Measurements from ENCODE around the gene ALDH3B1. TPM values are rescaled to one million over a fixed set of nuclear protein-coding genes. Genes with fewer than 3 reads are reported as not detected.

The ALDH3B1 gene
- polyA plus RNA-seq, 1 donor (not counting 4 experiments of a cell fraction or from before 2014, with no cell fraction given), result 0.16 TPM

DNA sequence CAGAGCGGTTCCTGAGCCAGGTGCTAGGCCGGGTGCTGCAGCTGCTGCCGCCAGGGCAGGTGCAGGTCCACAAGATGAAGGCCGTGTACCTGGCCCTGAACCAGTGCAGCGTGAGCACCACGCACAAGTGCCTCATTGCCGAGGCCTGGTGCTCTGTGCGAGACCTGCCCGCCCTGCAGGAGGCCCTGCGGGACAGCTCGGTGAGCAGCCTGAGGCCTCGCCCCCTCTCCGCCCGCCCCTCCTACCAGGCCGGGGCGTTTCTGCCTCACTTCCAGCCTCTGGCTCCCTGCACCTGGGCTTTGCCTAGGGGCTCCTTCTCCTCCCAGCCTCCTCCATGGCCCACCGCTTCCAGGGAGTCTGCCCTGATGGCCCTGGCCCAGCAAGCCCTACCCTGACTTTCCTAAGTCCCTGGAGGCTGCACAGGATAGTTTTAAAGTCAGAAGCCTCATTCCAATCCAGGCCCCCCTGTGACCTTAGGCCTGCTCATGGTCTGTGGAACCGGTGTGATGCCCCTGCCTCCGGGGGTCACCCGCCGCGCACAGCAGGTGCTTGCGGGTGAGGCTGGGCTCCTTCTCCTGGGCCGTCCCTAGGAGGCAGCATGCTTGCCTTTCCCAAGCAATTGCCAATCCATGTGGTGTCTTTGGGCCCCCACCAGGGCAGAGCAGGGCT, 34.2 kb downstream of the ALDH3B1 start:
- DNase-seq (ENCODE audit: low read depth, low spot score) (no peak), FAIRE-seq (no peak)
- Histone ChIP-seq H3K4me2 (ENCODE audit: control insufficient read depth, extremely low read depth, insufficient read depth, low read depth, low read length) (no peak overlapping the region), H3K9me3 (ENCODE audit: control insufficient read depth, low read depth, low read length) (no peaks in the 10 kb centered on the region), H3K27me3 (ENCODE audit: control insufficient read depth, extremely low read depth, insufficient read depth, low read length) (no peaks in the 10 kb centered on the region), H3K4me1 (ENCODE audit: control insufficient read depth, extremely low read depth, insufficient read depth, low read length) (peaks cover 11% of the 10 kb centered on the region), H3K4me3 (ENCODE audit: control insufficient read depth in 2 of 3, extremely low read depth in 1 of 3, insufficient read depth in 2 of 3, low read depth in 1 of 3, low read length in 3 of 3) (no peak overlapping the region), H2AFZ (ENCODE audit: control insufficient read depth, low read length) (no peak overlapping the region), H3K79me2 (ENCODE audit: control insufficient read depth, insufficient read depth, low read length) (peaks cover 3% of the 10 kb centered on the region), H3K27ac (ENCODE audit: control insufficient read depth, insufficient read depth, low read length) (no peak overlapping the region), H3K9ac (ENCODE audit: control insufficient read depth, extremely low read depth, insufficient read depth, low read length) (no peak overlapping the region), H4K20me1 (ENCODE audit: control insufficient read depth, extremely low read depth, insufficient read depth, low read length) (no peaks in the 10 kb centered on the region), H3K36me3 (ENCODE audit: control insufficient read depth in 2 of 2, extremely low read depth in 1 of 2, insufficient read depth in 2 of 2, low read length in 2 of 2) (peaks cover 3 to 5% of the 10 kb centered on the region in 2 experiments), H3K9me1 (ENCODE audit: control insufficient read depth, extremely low read depth, insufficient read depth, low read length) (no peaks in the 10 kb centered on the region)
- dilution Hi-C loops (cut with MboI; ENCODE audit: extremely low pct_ligation_motif_present, low sequenced_read_pairs), result no loop called here
- no peak for TF ChIP-seq EZH2 (IDR thresholded peaks at IDR 0.05; ENCODE audit: low read length)
- TF ChIP-seq, protein P1, sequence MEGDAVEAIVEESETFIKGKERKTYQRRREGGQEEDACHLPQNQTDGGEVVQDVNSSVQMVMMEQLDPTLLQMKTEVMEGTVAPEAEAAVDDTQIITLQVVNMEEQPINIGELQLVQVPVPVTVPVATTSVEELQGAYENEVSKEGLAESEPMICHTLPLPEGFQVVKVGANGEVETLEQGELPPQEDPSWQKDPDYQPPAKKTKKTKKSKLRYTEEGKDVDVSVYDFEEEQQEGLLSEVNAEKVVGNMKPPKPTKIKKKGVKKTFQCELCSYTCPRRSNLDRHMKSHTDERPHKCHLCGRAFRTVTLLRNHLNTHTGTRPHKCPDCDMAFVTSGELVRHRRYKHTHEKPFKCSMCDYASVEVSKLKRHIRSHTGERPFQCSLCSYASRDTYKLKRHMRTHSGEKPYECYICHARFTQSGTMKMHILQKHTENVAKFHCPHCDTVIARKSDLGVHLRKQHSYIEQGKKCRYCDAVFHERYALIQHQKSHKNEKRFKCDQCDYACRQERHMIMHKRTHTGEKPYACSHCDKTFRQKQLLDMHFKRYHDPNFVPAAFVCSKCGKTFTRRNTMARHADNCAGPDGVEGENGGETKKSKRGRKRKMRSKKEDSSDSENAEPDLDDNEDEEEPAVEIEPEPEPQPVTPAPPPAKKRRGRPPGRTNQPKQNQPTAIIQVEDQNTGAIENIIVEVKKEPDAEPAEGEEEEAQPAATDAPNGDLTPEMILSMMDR (optimal IDR thresholded peaks at IDR 0.05 in 1 of 3, IDR thresholded peaks at IDR 0.05 in 1 of 3, conservative IDR thresholded peaks at IDR 0.05 in 1 of 3; ENCODE audit: extremely low read depth in 1 of 3, insufficient read depth in 2 of 3, low read length in 3 of 3), result no peak

DNA sequence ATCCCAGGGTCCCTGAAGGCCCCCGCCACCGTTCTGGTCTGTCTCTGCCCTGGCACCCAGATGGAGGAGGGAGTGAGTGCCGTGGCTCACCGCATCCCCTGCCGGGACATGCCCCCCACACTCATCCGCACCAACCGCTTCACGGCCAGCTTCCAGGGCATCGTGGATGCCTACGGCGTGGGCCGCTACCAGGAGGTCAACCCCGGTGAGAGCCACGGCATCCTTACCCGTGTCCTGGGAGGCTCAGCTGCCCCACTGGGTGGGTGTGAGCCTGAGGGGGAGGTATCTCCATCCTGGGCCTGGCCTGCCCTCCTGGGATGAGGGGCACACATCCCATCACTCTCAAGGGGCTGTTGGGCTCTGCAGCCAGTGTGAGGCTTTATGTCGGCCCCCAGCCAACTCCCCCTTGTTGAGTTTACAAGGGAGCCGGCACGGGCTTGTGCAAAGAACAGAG, 34.8 kb downstream of the ALDH3B1 start:
- Histone ChIP-seq H3K9me3 (ENCODE audit: control insufficient read depth, low read depth, low read length) (no peaks in the 10 kb centered on the region), H3K36me3 (ENCODE audit: control insufficient read depth in 2 of 2, extremely low read depth in 1 of 2, insufficient read depth in 2 of 2, low read length in 2 of 2) (peaks cover 3 to 7% of the 10 kb centered on the region in 2 experiments), H3K4me1 (ENCODE audit: control insufficient read depth, extremely low read depth, insufficient read depth, low read length) (peaks cover 8% of the 10 kb centered on the region), H3K27ac (ENCODE audit: control insufficient read depth, insufficient read depth, low read length) (no peak overlapping the region), H3K9ac (ENCODE audit: control insufficient read depth, extremely low read depth, insufficient read depth, low read length) (no peak overlapping the region), H2AFZ (ENCODE audit: control insufficient read depth, low read length) (no peak overlapping the region), H3K4me3 (ENCODE audit: control insufficient read depth in 2 of 3, extremely low read depth in 1 of 3, insufficient read depth in 2 of 3, low read depth in 1 of 3, low read length in 3 of 3) (no peak overlapping the region), H4K20me1 (ENCODE audit: control insufficient read depth, extremely low read depth, insufficient read depth, low read length) (no peaks in the 10 kb centered on the region), H3K27me3 (ENCODE audit: control insufficient read depth, extremely low read depth, insufficient read depth, low read length) (no peaks in the 10 kb centered on the region), H3K79me2 (ENCODE audit: control insufficient read depth, insufficient read depth, low read length) (peaks cover 2% of the 10 kb centered on the region), H3K4me2 (ENCODE audit: control insufficient read depth, extremely low read depth, insufficient read depth, low read depth, low read length) (no peak overlapping the region), H3K9me1 (ENCODE audit: control insufficient read depth, extremely low read depth, insufficient read depth, low read length) (no peaks in the 10 kb centered on the region)
- FAIRE-seq (no peak), DNase-seq (ENCODE audit: low read depth, low spot score) (no peak)
- dilution Hi-C loops (cut with MboI; ENCODE audit: extremely low pct_ligation_motif_present, low sequenced_read_pairs), result no loop called here
- TF ChIP-seq, protein P1 (optimal IDR thresholded peaks at IDR 0.05 in 1 of 3, IDR thresholded peaks at IDR 0.05 in 1 of 3, conservative IDR thresholded peaks at IDR 0.05 in 1 of 3; ENCODE audit: extremely low read depth in 1 of 3, insufficient read depth in 2 of 3, low read length in 3 of 3), result no peak
- no peak for TF ChIP-seq EZH2 (IDR thresholded peaks at IDR 0.05; ENCODE audit: low read length)
